ENCODE measurements around the gene PIP5KL1. TPM values are rescaled to one million over a fixed set of nuclear protein-coding genes. Genes with fewer than 3 reads are reported as not detected.

Gene PIP5KL1
- total RNA-seq, 6 donors from 2014 or later, result 4.1 to 38.8 (median 10.0) TPM

- H3K4me3 ChIP-seq, result no peak overlapping the region
- peaks cover 16 to 40% (median 33%) of the 10 kb centered on the region in 4 donors for H3K4me1 ChIP-seq
- peak overlapping the region in 3 of 4 donors; percentile 57 to 68 (median 61) for H3K27ac ChIP-seq
- ATAC-seq (ENCODE audit: low FRiP score in 2 of 2) (no peak), DNase-seq (no peak)
- no peaks in the 10 kb centered on the region for H3K27me3 ChIP-seq
- TF ChIP-seq POLR2AphosphoS5 (IDR thresholded peaks at IDR 0.05) (no peak), POLR2A (IDR thresholded peaks at IDR 0.05) (no peak), CTCF (IDR thresholded peaks at IDR 0.05) (no peak), EP300 (IDR thresholded peaks at IDR 0.05) (no peak)
- H3K36me3 ChIP-seq, result peaks cover 0 to 4% (median 0%) of the 10 kb centered on the region in 4 donors
- 46 to 54% methylated on average over 5 to 11 of the region's 11 CpGs for WGBS, 2 donors
- no peaks in the 10 kb centered on the region for H3K9me3 ChIP-seq
Observed at GRCh38 chr9:127960410-127961154, 30.0 kb upstream of the PIP5KL1 start.

GRCh38 chr9:127959841-127960409, 29.3 kb upstream of the PIP5KL1 start:
- Histone ChIP-seq H3K9me3 (no peaks in the 10 kb centered on the region), H3K27ac (peak overlapping the region in 3 of 4 donors; percentile 57 to 68 (median 61)), H3K4me1 (peaks cover 15 to 40% (median 31%) of the 10 kb centered on the region in 4 donors), H3K4me3 (no peak overlapping the region), H3K27me3 (no peaks in the 10 kb centered on the region), H3K36me3 (peaks cover 0 to 4% (median 0%) of the 10 kb centered on the region in 4 donors)
- ATAC-seq (ENCODE audit: low FRiP score in 2 of 2) (no peak), DNase-seq (no peak)
- WGBS, 2 donors, result 90 to 91% methylated on average over 2 of the region's 2 CpGs
- no peak for TF ChIP-seq POLR2A (IDR thresholded peaks at IDR 0.05)
- TF ChIP-seq CTCF (IDR thresholded peaks at IDR 0.05), result no peak
- TF ChIP-seq POLR2AphosphoS5 (IDR thresholded peaks at IDR 0.05), result no peak
- no peak for TF ChIP-seq EP300 (IDR thresholded peaks at IDR 0.05)

GRCh38 chr9:127959398-127959797, 28.8 kb upstream of the PIP5KL1 start:
- 93 to 94% methylated on average over 4 of the region's 4 CpGs for WGBS, 2 donors
- no peak overlapping the region for H3K4me3 ChIP-seq
- TF ChIP-seq POLR2A (IDR thresholded peaks at IDR 0.05) (no peak), POLR2AphosphoS5 (IDR thresholded peaks at IDR 0.05) (no peak), EP300 (IDR thresholded peaks at IDR 0.05) (no peak), CTCF (IDR thresholded peaks at IDR 0.05) (no peak)
- H3K27me3 ChIP-seq, result no peaks in the 10 kb centered on the region
- ATAC-seq (ENCODE audit: low FRiP score in 2 of 2) (no peak), DNase-seq (no peak)
- no peaks in the 10 kb centered on the region for H3K9me3 ChIP-seq
- H3K36me3 ChIP-seq, result peaks cover 0 to 4% (median 0%) of the 10 kb centered on the region in 4 donors
- no peak overlapping the region for H3K27ac ChIP-seq
- H3K4me1 ChIP-seq, result peaks cover 17 to 41% (median 34%) of the 10 kb centered on the region in 4 donors

GRCh38 chr9:127958728-127959127, 28.2 kb upstream of the PIP5KL1 start:
- Histone ChIP-seq H3K4me3 (no peak overlapping the region), H3K36me3 (peaks cover 0 to 4% (median 0%) of the 10 kb centered on the region in 4 donors), H3K27ac (no peak overlapping the region), H3K9me3 (no peaks in the 10 kb centered on the region), H3K27me3 (no peaks in the 10 kb centered on the region), H3K4me1 (peaks cover 17 to 39% (median 34%) of the 10 kb centered on the region in 4 donors)
- TF ChIP-seq CTCF (IDR thresholded peaks at IDR 0.05) (no peak), POLR2AphosphoS5 (IDR thresholded peaks at IDR 0.05) (no peak), POLR2A (IDR thresholded peaks at IDR 0.05) (no peak), EP300 (IDR thresholded peaks at IDR 0.05) (no peak)
- DNase-seq (no peak), ATAC-seq (ENCODE audit: low FRiP score in 2 of 2) (no peak)
- 82 to 92% methylated on average over 1 of the region's 1 CpG for WGBS, 2 donors
